Kidney (tissue), 14 donors: ENCODE measurements around the gene RASGRF2. TPM values are rescaled to one million over a fixed set of nuclear protein-coding genes. Genes with fewer than 3 reads are reported as not detected.

Experiments used
- DNase-seq, 5 donors: peaks; one replicate each; pipeline ENCODE4 v3.0.0-alpha.2; 2013 to 2020
- FAIRE-seq: peaks from 2 replicates; lab custom pipeline; 2012; peaks lifted over from hg19 to GRCh38; lab: Jason Lieb, UNC
- H3K27ac ChIP-seq, 2 donors: one replicate each; pipeline ENCODE4 v1.7.0; 2013; ENCODE audit warnings: low read depth in 2 of 2, low read length in 2 of 2, inconsistent platforms in 1 of 2
- H3K27me3 ChIP-seq: one replicate; pipeline ENCODE4 v1.7.1; 2013; ENCODE audit warnings: low read length, inconsistent platforms; ENCODE audit not compliant: control insufficient read depth, insufficient read depth
- H3K36me3 ChIP-seq, 3 donors: one replicate each; pipeline versions ENCODE4 v1.7.0 to v1.7.1; 2013; ENCODE audit warnings: low read length in 3 of 3, control low read depth in 1 of 3, inconsistent platforms in 1 of 3; ENCODE audit not compliant: insufficient read depth in 3 of 3, control insufficient read depth in 2 of 3
- H3K4me1 ChIP-seq, 3 donors: one replicate each; pipeline versions ENCODE4 v1.7.0 to v1.7.1; 2013; ENCODE audit warnings: low read length in 3 of 3, inconsistent platforms in 1 of 3, low read depth in 1 of 3; ENCODE audit not compliant: control insufficient read depth in 2 of 3, insufficient read depth in 2 of 3
- H3K4me3 ChIP-seq, 3 donors: one replicate each; pipeline versions ENCODE4 v1.7.0 to v1.8.1; 2013; ENCODE audit warnings: low read length in 3 of 3, control low read depth in 1 of 3, inconsistent platforms in 1 of 3
- H3K9ac ChIP-seq, 3 donors: one replicate each; pipeline versions ENCODE4 v1.7.0 to v1.7.1; 2013; ENCODE audit warnings: low read length in 3 of 3, control low read depth in 1 of 3, inconsistent platforms in 1 of 3
- H3K9me3 ChIP-seq, 3 donors: one replicate each; pipeline versions ENCODE4 v1.7.0 to v1.7.1; 2013; ENCODE audit warnings: low read length in 3 of 3, control low read depth in 1 of 3, inconsistent platforms in 1 of 3; ENCODE audit not compliant: control insufficient read depth in 2 of 3, insufficient read depth in 1 of 3
- intact Hi-C: fragments of 100-400 bp; cut with DNase I; formaldehyde crosslinking; loops from one replicate; pipeline ENCODE4 v1.11.1; 2022
- polyA plus RNA-seq: library from polyadenylated mRNA; stranded (reverse); fragments of 350-450 nt; fragmentation: Illumina TruSeq; extraction: RNeasy Lipid Tissue Mini Kit (QIAGEN cat#74804); gene quantifications from one replicate; pipeline ENCODE4 v1.2.3, GENCODE V29; 2014; ENCODE audit warnings: low read depth, low replicate concordance; ENCODE audit not compliant: insufficient read depth
- total RNA-seq: library from RNA; stranded (reverse); fragmentation: NEBNext Ultra II Directional; extraction: Animal tissue kit (Norgen Biotek cat#: 25700); gene quantifications from one replicate; pipeline ENCODE4 v1.2.1, GENCODE V29; 2021
- TF ChIP-seq, protein P1 (sequence below): IDR thresholded peaks from 3 replicates; pipeline ENCODE4 v1.5.1; 2012; ENCODE audit warnings: mild to moderate bottlenecking, moderate library complexity, borderline replicate concordance; ENCODE audit not compliant: insufficient read depth; ENCODE audit errors: extremely low read depth
- donor health status: control.
- donor health status: control.
- donor health status: control.
- donor health status: control.
- donor health status: control.
- donor health status: DM: yes; HTN: yes; CAD: no.
- donor health status: Normal renal cell carcinoma (clear cell type).

Gene RASGRF2
- total and polyA plus RNA-seq, 2 donors from 2014 or later: 4.9 to 14.7 TPM

DNA sequence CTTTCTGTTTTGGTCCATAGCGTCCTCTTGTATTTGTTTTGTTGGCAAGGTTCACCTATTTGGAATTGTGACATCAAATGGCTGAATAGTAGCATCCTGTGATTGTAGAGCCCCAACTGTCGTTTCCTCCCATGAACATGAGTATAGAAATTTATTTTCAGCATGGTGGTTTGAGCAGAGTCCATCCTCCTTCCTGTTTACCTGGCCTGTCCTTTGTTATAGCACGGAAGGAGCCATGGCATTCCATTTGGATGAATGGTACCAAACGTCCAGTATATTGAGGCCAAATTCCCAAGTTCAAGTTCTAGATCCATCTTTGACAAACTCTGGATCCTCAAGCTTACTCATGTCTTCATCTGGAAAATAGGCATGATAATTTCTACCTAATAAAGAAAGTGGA lies 16.8 kb downstream of the RASGRF2 start:
- Histone ChIP-seq H3K36me3 (no peaks in the 10 kb centered on the region), H3K4me1 (no peaks in the 10 kb centered on the region), H3K9ac (no peak overlapping the region), H3K4me3 (no peak overlapping the region), H3K27me3 (no peaks in the 10 kb centered on the region), H3K9me3 (no peaks in the 10 kb centered on the region), H3K27ac (peak overlapping the region; percentile 9 to 45)
- no peak for DNase-seq
- intact Hi-C loops: no loop called here
- TF ChIP-seq, protein P1, sequence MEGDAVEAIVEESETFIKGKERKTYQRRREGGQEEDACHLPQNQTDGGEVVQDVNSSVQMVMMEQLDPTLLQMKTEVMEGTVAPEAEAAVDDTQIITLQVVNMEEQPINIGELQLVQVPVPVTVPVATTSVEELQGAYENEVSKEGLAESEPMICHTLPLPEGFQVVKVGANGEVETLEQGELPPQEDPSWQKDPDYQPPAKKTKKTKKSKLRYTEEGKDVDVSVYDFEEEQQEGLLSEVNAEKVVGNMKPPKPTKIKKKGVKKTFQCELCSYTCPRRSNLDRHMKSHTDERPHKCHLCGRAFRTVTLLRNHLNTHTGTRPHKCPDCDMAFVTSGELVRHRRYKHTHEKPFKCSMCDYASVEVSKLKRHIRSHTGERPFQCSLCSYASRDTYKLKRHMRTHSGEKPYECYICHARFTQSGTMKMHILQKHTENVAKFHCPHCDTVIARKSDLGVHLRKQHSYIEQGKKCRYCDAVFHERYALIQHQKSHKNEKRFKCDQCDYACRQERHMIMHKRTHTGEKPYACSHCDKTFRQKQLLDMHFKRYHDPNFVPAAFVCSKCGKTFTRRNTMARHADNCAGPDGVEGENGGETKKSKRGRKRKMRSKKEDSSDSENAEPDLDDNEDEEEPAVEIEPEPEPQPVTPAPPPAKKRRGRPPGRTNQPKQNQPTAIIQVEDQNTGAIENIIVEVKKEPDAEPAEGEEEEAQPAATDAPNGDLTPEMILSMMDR: no peak
- no peak for FAIRE-seq

DNA sequence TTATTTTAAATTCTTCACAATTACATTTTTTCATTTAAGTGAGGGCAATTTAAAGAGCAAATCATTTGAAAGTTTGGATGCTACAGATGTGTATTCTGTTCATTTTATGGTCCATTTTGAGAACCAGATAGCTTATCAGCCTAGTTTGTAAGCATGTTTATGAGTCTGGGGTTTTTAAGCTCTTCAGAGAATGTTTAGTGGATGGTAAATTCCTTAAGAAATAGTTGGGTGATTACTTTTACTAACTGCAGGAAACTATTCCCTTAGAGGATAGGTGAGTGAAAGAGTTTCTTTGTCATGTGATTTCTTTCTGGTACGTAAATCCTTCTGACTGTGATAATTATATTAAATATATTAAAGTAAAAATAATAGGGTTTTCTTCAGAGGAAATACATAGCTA lies 17.6 kb downstream of the RASGRF2 start:
- no peak overlapping the region for H3K27ac ChIP-seq
- no peaks in the 10 kb centered on the region for H3K4me1 ChIP-seq
- H3K9me3 ChIP-seq: no peaks in the 10 kb centered on the region
- DNase-seq: no peak
- H3K27me3 ChIP-seq: no peaks in the 10 kb centered on the region
- TF ChIP-seq, protein P1: no peak
- no peak overlapping the region for H3K4me3 ChIP-seq
- intact Hi-C loops: no loop called here
- no peaks in the 10 kb centered on the region for H3K36me3 ChIP-seq
- no peak for FAIRE-seq
- H3K9ac ChIP-seq: no peak overlapping the region

DNA sequence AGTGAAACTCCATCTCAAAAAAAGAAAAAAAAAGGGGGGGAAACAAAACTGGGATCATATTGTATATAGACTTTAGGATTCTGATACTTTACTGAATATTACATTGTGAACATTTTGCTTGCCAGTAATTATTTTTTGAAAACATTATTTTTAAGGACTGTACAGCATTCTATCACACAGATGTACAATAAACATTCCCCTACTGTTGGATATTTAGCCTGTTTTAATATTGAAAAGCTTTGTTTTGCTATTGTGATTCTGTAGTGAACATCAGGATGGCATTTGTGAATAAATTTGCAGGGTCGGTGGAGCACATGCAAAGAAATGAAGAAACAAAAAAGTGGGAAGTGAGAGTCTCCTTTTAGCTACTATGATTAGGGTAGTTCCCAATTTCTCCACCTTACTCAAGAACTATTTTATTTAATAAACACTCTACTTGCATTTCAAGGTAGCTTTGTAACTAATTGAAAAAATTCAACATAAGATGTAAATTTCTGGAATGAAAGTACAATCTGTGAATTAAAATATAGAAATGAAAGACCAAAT lies 18.7 kb downstream of the RASGRF2 start:
- no peak overlapping the region for H3K27ac ChIP-seq
- H3K4me1 ChIP-seq: no peaks in the 10 kb centered on the region
- no peaks in the 10 kb centered on the region for H3K9me3 ChIP-seq
- H3K9ac ChIP-seq: no peak overlapping the region
- TF ChIP-seq, protein P1: no peak
- H3K4me3 ChIP-seq: no peak overlapping the region
- no peak for DNase-seq
- FAIRE-seq: no peak
- intact Hi-C loops: no loop called here
- no peaks in the 10 kb centered on the region for H3K27me3 ChIP-seq
- no peaks in the 10 kb centered on the region for H3K36me3 ChIP-seq

DNA sequence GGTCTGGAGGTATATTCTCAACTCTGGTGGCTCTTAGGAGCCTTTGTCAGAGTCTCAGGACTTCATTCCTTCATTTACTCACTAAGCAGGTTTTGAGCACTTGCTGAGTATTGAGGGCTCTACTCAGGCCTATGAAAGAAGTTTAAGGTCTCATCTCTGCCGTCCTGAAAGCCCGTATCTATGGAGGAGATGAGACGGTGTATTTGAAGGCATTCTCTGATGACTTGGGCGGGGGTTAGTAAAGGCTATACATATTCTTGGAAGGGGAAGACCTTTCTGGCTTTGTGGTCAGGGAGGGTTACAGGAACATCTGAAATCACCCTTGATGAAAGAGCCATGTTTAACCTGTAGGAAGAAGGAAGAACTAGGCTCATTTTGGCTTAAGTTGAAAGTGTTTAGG lies 21.9 kb downstream of the RASGRF2 start:
- Histone ChIP-seq H3K36me3 (no peaks in the 10 kb centered on the region), H3K9me3 (no peaks in the 10 kb centered on the region), H3K9ac (no peak overlapping the region), H3K27me3 (no peaks in the 10 kb centered on the region), H3K4me1 (no peaks in the 10 kb centered on the region), H3K4me3 (no peak overlapping the region), H3K27ac (no peak overlapping the region)
- TF ChIP-seq, protein P1: no peak
- intact Hi-C loops: no loop called here
- FAIRE-seq (no peak), DNase-seq (no peak)
